Keratinocyte (primary cell): Measurements from ENCODE around the gene PTGES.

Source experiments
- EZH2 ChIP-seq: IDR thresholded peaks from one replicate; pipeline ENCODE4 v1.6.1; 2012; ENCODE audit warnings: inconsistent platforms, mild to moderate bottlenecking, low read length, moderate library complexity
- TF ChIP-seq, protein P1 (sequence below), 3 experiments: IDR thresholded peaks in 1 of 3; conservative IDR thresholded peaks in 1 of 3; optimal IDR thresholded peaks in 1 of 3; 2 replicates in 2 of 3; 3 replicates in 1 of 3; pipeline versions ENCODE3 to v1.5.1; 2011; ENCODE audit warnings: low read length in 3 of 3, mild to moderate bottlenecking in 3 of 3, moderate library complexity in 2 of 3, control low read depth in 1 of 3, inconsistent platforms in 1 of 3; ENCODE audit not compliant: insufficient read depth in 2 of 3; ENCODE audit errors: extremely low read depth in 1 of 3

- TF ChIP-seq, protein P1, sequence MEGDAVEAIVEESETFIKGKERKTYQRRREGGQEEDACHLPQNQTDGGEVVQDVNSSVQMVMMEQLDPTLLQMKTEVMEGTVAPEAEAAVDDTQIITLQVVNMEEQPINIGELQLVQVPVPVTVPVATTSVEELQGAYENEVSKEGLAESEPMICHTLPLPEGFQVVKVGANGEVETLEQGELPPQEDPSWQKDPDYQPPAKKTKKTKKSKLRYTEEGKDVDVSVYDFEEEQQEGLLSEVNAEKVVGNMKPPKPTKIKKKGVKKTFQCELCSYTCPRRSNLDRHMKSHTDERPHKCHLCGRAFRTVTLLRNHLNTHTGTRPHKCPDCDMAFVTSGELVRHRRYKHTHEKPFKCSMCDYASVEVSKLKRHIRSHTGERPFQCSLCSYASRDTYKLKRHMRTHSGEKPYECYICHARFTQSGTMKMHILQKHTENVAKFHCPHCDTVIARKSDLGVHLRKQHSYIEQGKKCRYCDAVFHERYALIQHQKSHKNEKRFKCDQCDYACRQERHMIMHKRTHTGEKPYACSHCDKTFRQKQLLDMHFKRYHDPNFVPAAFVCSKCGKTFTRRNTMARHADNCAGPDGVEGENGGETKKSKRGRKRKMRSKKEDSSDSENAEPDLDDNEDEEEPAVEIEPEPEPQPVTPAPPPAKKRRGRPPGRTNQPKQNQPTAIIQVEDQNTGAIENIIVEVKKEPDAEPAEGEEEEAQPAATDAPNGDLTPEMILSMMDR (optimal IDR thresholded peaks at IDR 0.05 in 1 of 3, IDR thresholded peaks at IDR 0.05 in 1 of 3, conservative IDR thresholded peaks at IDR 0.05 in 1 of 3; ENCODE audit: extremely low read depth in 1 of 3, insufficient read depth in 2 of 3, low read length in 3 of 3): no peak
- no peak for TF ChIP-seq EZH2
Measured at GRCh38 chr9:129761293-129761900, 8.6 kb upstream of the PTGES start.
